Stimulated activated CD4-positive, alpha-beta T cell treated with anti-CD3 and anti-CD28 coated beads, Interleukin-4, amount 100 ng/mL, for 48 hours (primary cell): ENCODE measurements around the gene PAQR5.
"Not testable (repeated sequence)": the region's sequence is repeated elsewhere in the genome, so short reads cannot be mapped to it uniquely, and the experiment has no call there.

Experiments used
- DNase-seq, 2 donors: peaks; one replicate each; pipeline ENCODE4 v3.0.0-alpha.2; 2020; ENCODE audit warnings: low read depth in 2 of 2

The PAQR5 gene

DNA sequence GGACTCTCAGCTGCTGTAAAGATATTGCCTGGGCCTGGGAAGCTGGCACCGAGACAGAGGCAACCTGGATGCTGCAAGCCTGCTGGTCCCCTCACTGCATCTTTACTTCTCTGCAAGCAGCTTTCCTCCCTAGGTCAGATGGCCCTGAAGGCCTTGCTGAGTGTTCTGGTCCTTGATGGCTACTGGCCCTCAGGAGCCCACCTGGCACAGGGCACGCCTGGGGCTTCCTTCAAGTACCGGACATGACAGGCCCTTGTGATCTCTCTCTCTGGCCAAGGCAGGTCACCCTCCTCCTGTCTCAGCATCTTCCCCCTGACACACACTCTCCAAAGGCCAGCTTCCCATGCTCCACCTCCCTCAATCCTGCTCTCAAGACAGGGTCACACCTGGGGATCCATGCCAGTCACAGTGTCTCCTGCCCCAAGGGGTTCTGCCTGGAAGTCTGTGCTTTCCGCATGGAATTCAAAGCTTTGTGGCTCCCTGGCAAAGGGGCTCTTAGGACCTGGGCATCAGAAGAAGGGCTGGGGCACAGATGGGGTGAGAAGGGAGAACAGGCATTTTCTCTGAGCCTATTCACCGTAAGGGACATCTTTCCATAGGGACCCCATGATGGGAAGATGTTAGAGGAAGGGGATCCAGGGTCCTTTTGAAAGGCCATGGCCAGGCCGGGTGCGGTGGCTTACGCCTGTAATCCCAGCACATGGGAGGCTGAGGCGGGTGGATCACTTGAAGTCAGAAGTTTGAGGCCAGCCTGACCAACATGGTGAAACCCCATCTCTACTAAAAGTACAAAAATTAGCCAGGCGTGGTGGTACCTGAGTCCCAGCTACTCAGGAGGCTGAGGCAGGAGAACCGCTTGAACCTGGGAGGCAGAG is 4.7 kb upstream of the PAQR5 start:
- DNase-seq, result no peak

- DNase-seq, result no peak
Measured at GRCh38 chr15:69296606-69297005, 2.1 kb upstream of the PAQR5 start.

DNA sequence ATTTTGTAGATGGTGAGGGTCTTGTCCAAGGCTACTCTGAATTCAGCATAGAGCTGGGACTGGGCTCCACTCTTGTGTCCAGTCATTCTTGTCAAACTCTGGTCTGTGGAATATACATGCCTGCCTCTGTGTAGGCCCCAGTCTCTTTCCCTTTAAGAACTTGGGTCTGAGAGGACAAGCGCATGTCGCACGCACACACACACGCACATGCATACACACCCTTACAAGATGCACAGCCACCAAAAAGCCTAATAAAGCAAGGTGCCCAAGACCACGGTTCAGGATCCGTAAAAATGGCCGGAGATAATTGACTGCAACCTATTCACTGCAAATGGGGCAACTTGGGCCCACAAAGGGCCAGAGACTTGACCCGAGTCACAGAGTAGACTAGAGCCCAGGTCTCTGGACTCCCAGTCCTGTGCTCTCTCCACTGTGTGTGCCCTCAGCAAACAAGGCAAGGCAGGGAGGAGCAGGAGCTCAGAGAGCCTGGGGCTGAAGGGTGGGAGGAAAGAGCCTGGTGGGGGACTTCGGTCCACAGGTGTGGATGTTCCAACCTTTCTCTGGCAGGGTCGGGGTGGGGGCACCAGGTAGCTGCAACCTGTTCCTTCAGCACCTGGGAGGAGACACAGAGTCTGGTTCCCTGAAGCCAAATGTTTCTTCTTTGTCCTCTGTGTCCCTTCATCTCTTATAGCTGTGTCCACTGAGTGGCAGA is 914 bp upstream of the PAQR5 start:
- DNase-seq, result no peak

- no peak for DNase-seq
Measured at GRCh38 chr15:69298354-69298696, 387 bp upstream of the PAQR5 start.

DNA sequence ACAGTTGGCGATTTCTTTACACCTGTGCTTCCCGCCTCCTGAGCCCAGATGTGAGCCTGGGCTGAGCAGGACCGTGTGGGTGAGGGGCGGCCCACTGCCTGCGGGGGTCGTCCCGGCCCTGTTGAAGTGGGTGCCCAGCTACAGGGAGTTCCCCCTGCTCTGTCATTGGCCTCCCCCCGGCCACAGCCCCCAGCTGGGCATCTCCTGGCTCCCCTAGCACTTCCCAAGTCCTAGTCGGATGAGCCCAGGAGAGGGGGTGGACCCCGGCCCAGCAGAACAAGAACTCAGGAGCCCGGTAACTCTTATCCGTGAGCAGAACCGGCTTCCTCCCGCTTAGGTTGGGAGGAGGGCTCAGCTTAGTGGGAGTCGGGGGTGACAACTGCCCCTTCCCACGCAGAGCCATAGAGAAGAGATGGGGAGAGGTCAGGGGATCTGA is 757 bp downstream of the PAQR5 start:
- no peak for DNase-seq

GRCh38 chr15:69299943-69300588 is 1.4 kb downstream of the PAQR5 start:
- DNase-seq, result no peak

GRCh38 chr15:69301101-69301500 is 2.4 kb downstream of the PAQR5 start:
- DNase-seq, result not testable (repeated sequence)

GRCh38 chr15:69302087-69302486 is 3.4 kb downstream of the PAQR5 start:
- DNase-seq, result not testable (repeated sequence)

DNA sequence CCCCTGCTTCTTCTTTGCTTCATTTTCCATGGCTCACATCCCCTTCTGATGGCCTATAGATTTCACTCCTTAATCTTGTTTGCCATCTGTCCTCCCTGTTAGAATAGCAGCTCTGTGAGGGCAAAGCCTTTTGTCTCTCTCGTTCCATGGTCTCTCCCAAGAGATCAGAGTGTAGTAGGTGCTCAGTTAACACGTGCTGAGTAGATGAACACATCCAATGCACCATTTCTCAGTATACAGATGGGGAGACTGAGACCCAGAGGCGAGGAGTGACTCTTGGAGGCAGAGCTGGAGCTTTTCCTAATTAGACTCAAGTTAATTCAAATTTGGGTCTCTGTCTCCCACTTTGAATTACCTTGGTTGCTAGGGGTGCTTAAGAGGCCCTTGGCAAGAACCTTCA is 4.2 kb downstream of the PAQR5 start:
- no peak for DNase-seq

DNA sequence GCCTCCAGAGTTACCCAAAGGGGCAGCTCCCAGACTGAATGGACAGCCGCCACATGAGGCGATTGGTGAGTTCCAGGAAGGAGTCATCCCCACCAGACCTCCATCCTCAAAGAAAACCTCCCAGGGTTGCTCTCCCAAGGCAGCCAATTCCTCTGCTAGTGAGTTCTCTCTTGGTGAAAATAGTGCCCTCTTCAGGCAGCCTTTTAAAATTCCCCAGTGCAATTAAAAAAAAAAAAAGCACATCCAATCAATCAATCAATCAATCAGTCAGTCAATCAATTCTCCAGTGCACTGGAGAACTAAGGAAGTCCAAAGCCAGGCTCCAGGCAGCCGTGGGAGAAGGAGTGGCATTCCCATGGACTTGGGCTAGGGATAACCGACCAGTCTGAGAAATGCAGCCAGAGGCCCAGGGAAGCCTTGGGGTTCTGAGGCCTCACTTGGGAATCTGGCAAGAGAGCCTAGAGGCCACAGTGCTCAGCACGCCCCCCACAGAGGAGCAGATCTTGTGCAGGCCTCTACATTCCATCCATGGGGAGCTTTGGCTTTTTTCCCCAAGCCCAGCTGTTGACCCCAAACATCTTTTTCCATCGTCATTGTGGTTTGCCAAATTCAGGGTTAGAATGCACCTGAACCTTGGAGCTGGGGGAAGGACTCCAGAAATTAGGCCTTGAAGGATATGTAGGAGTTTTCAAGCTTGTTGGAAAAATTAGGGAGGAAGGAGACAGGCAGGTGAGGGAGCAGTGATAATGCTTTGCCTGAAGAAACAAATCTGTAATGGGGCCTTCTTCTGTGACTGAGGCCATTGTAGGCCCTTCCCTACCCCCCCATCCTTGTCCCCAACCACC is 4.8 kb downstream of the PAQR5 start:
- DNase-seq, result no peak

DNA sequence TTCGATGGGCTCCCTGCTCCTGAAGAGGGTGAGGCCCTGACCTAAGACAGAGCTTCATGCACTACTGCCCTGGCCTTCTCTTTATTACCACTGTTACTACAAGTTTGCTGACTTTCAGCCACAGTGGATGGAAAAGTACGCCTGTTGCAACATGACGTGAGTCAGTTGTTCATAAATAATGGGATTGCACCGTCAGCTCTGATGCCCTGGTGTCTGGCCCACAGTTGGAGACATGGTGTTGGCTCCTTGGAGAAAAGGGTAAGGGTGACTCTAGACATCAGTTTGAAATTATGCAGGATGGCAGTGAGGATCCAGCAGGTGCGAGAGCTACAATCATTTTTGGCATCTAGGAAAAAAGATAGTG is 5.5 kb downstream of the PAQR5 start:
- DNase-seq, result no peak

- DNase-seq, result no peak
Measured at GRCh38 chr15:69305204-69305931, 6.7 kb downstream of the PAQR5 start.

GRCh38 chr15:69305933-69306568 is 7.3 kb downstream of the PAQR5 start:
- DNase-seq, result no peak

DNA sequence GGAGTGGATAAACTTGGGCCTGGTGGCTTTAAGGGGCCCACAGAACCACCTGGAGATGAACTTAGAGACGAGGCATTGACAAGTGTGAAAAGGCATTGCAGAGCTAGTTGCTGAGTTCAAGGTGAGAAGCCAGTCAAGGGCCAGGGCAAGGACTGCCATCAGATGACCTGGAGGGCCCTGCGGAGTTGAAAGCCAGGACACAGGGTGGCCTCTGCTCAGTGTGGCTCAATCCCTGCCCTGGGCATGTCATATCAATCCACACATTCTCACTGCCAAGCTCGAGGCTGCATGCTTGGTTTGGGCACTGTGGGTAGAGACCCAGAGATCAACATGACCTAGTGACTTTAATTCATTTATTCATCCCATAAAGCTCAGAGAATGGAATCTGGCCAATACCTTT is 9.2 kb downstream of the PAQR5 start:
- DNase-seq, result no peak

DNA sequence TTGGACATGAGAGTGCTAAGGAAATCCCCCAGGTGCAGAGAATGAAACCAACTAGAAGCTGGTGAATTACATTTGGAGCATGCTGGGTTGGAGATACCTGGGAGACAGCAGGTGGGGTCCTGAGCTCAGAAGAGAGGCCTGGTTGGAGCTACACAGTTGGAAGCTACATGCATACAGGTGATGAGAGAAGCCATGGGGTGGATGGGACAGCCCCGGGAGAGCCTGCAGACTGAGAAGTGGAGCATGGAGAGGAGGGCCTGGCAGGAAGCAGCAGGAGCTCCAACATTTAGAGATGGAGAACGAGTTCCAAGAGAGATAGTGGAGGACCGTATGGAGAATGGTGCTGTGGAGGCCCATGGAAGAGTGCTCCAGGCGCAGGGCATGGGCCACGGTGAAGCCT is 10.2 kb downstream of the PAQR5 start:
- DNase-seq, result no peak

GRCh38 chr15:69311319-69311721 is 12.6 kb downstream of the PAQR5 start:
- no peak for DNase-seq

DNA sequence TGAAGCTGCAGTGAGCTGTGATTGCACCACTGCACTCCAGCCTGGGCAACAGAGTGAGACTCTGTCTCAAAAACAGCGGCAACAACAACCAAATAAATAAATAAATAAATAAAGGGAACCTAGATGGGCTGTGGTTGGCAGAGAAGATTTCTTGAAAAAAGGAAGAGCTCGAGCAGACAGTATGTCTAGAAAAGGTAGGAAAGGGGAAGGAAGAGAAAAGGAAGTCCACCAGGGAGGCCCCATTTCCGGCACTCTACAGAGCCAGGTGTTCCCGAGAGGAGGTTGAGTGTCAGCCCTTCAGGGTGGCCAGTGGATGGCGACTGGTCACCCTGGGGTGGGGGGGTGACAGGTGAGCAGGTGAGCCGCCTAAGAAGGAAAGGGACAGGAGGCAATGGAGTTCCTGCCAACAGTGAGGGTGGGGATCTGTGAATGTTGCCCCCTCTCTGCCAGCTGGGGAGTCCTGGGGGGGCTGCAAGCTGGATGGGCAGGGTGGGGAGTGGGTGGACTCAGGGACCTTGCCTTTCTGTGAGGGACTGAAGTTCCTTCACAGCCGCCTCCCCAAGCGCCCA is 14.8 kb downstream of the PAQR5 start:
- DNase-seq, result no peak

GRCh38 chr15:69314131-69314530 is 15.4 kb downstream of the PAQR5 start:
- DNase-seq, result no peak

- no peak for DNase-seq
Measured at GRCh38 chr15:69314736-69315135, 16.0 kb downstream of the PAQR5 start.

GRCh38 chr15:69315402-69316110 is 16.8 kb downstream of the PAQR5 start:
- DNase-seq, result no peak
